GM19351 (cell line): Measurements from ENCODE around the gene ICA1.
A peak's percentile ranks its signal among the peaks of the same experiment; 100 is the strongest.

Experiments
- ATAC-seq: cut with Tn5 transposase; IDR thresholded peaks from one replicate; pipeline ENCODE4 v1.9.1; 2021; ENCODE audit warnings: mild to moderate bottlenecking, moderate library complexity; ENCODE audit not compliant: unreplicated experiment

Gene ICA1

DNA sequence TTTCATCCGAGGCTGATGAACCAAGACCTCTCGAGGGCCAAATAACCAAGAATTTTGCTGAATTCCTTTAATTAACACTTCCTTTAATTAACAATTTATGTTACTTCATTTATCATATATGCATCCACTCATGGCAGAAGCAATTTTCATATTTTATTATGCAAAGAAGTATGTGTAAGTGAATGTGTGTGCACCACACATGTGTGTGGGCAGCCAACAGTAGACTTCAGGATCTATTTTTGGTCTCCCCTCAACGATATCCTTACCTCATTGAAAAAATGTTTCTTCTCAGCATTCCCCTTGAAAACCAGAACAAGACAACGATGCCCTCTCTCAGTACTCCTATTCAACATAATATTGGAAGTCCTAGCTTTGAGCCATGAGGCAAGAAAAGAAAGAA, 96.8 kb downstream of the ICA1 start:
- ATAC-seq = peak; percentile 49

DNA sequence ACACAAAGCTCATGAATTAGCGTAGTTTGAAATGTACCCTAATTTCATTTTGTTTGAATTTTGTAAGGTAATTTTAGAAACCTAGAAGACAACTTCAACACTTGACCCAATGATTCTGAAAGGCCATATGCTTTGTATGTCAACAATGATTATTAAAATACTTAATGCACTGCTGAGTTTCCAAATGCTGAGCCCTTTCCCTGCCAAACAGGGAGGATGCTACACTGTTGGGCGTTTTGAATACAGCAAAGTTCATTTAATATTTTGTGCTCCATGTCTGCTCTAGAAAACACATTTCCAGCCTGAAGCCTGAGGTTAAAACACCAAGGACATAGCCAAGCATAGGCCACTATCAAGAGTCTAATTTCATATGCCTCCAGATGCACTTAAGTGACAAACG, 99.8 kb downstream of the ICA1 start:
- no peak for ATAC-seq

DNA sequence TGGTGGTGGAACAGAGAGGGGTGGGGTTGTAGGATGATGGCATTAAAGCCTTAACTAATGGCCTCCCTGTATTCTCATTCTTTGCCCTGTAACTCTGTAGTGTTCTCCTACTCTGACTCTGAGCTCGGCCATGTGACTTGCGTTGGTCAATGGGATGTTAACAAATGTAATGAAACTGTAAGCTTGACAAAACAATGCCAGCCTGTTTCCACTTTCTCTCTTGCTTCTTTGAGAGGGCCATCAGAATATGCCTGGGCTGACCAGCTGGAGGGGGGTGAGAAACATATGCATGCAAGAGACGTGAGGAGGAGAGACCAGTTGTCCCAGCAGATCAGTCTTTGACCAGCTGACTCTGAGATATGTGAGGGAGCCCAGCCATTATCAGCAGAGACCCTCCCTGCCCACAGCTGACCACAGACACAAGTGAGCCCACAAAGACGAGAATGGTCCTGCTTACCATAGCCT, 100.6 kb downstream of the ICA1 start:
- no peak for ATAC-seq

DNA sequence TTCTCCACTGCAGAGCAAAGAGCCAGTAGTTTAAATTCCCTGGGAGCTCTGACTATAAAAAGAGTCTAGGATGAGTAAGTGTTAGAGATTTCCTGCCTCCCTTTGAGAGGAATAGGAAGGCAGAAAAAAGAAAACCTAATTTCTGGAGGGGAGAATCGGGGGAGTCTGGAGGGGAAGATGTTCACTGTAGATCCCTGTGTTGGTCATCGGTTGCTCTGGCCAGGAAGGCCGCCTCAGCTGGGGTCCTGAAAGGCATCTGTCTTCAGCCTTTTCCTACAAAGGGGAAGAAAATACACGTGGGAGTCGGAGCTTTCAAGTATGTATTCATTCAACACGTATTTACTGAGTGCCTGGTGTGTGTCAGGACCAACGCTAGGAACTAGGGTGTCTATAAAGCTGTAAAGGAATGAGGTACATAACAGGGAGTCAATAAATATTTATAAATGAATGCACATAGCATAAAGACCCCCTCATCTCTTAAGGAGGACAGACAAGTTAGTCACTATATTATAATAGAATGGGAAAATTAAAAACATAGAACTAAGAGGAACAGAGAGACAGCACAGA, 101.1 kb downstream of the ICA1 start:
- ATAC-seq = no peak

DNA sequence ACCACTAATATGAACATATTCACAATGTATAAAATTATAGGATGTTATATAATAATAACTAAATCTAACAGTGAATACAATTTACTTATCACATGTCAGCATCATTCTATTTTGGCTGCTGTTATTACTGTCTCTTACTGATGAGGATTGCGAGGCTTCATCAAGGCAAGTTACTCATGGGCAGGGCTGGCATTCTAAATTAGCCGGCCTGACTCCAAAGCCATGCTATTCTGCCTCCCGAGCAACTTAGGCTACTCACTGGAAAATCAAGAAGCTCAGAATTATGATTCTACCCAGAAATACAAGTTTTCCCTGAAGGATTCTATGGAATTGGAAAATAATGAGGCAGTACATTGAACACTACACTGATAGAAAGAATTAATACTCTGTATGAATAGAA, 101.7 kb downstream of the ICA1 start:
- ATAC-seq = no peak

DNA sequence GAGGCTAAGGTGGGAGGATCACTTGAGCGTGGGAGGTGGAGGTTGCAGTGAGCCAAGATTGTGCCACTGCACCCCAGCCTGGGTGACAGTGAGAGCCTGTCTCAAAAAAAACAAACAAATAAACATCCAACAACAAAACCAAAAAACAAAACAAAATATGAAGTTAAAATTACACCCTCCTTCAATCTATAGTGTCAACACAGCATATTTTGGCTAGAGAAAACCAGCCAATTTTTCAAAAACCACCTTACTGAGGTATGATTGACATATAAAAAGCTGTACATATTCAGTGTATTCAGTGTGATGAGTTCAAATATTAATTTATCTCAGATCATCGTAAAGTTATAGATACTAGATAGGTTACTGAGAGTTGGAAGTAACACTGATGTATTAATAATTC, 102.4 kb downstream of the ICA1 start:
- ATAC-seq = no peak

DNA sequence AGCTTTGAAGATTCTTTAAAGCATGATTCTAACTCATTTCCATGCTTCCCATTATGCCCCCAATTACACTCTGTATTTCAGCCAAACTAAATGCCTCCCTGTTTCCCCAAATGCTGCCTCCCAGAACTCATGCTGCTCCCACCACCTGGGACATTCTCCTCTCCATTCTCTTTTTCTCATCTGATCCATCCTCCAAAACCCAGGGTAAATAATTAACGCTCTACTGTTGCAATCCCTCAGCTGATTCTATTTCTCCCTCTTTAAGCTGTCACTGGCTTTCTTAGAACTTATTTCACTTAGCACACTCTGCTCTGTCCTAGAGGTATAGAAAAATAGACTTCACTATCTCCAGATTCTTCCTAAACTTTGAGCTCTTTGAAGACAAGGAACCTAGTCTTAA, 104.7 kb downstream of the ICA1 start:
- ATAC-seq = no peak

DNA sequence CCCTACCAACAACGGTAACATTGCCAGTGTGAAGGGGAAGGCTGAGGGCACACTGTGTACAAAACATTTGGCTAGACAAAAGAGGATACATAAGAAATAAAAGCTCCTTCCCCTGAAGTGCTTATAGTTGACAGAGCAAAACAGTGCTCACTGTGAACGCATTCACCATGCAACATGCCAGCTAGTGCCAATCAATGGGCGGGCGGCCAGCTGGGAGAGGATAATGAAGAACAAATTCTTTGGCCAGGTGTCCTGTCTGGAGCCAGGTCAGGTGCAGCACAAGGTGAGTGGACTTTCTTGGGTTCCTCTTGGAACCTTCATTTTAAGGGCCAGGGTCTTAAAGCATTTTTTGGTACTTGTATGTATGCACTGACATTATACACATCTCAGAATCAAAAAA, 106.1 kb downstream of the ICA1 start:
- ATAC-seq = no peak

DNA sequence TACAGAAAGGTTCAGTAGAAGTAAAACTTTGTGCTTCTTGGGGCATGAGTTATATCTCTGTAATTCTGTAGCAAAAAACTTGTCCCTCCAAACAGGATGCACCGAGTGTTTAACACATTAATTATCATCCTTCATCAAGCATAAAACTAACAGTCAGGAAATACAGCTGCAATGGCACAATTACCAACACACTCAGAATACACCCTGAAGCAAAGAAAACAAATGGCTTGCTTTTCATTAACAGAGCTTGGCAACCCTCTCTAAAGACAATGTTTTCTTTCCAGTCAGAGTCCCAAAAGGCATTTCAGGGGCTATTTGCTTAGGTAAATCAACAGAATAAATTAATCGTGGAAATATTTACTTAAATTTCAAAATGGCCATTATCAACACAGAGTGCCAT, 107.7 kb downstream of the ICA1 start:
- ATAC-seq = no peak

DNA sequence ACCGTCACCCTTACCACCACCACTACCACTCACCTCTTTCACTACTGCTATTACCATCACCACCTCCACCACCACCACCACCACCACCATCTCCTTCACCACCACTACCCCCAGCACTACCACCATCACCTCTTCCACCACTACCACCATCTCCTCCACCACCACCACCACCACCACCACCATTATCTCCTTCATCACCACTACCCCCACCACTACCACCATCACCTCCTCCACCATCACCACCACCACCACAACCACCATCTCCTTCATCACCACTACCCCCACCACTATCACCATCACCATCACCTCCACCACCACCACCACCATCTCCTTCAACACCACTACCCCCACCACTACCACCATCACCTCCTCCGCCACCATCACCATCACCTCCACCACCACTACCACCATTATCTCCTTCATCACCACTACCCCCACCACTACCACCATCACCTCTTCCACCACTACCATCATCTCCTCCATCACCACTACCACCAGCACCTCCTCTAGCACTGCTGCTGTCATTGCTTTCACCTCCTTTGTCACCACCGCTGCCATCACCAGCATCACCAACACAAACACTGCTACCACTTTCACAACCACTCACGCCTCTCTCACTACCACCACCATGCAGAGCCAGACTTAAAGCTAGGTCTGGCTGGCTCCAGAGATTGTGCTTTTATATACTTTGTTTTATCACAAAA, 109.3 kb downstream of the ICA1 start:
- ATAC-seq = no peak

DNA sequence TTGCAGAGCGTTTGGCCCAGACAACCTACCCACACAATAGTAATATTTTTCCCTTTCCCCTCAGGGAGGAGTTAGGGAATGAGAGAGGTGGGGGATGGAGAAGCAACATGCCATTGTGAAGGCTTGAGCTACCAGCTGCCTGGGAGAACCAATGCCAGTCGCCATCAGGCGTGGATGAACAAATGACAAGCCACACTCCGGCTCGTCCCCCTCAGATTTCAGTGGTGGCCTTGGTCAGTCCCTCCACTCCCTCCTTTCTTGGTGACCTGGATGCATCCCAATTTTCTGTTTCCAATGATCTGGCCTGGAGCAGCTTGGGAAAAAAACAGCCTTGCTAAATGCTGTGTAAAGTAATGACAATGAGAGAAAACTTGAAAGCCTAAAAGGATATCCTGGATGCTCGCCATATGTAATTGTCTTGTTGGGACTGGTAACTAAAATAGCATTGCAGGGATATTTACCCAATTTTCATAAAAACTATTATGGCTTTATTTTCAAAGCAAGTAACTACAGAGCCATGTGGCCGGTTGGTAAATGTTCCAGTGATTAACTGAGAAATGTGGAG, 110.7 kb downstream of the ICA1 start:
- no peak for ATAC-seq

DNA sequence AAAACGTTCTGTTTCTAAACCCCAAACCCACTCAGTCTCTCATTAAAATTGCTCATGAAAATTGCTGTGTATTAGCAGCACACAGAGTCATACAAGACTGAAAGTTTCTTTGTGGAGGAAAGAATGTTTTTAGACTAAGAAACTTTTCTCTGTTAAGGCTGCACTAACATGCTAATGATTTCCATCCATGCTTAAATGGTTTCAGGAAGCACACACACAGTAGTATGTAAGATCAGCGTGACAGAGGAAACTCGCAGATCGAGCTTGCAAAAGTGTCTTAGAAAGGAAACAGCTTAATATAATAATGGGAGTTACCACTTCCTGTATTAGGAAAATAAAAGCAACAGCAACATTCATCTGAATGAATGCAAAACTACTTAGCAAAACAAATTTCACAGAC, 112.7 kb downstream of the ICA1 start:
- peak; percentile 59 for ATAC-seq

DNA sequence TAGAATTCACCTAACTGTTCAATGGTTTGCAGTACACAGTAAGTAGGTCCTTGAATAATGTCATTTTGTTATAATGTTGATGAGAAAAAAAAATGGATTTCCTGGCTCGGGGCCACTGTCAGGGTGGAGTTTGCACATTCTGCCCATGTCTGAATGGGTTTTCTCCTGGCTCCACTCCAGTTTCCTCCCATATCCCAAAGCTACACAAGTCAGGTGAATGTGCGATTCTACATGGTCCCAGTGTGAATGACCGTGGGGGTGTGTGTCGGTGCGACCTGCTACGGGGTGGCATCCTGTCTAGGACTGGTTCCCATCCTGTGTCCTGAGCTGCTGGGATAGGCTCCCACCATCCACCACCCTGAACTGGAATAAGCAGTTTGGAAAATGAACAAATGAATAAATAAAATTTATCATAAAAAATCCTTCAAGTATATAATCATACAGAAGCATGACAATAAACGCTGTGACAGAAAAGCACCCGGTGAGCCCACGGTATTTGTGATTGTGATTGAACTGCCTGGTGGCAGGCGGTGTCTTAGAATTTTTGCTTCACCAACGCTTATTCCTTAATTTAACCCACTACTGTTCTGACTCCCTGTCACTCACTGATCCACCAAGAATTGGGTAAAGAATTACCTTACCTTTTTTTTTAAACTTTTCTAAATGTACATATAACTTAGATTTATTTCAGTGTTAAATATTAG, 114.1 kb downstream of the ICA1 start:
- no peak for ATAC-seq

DNA sequence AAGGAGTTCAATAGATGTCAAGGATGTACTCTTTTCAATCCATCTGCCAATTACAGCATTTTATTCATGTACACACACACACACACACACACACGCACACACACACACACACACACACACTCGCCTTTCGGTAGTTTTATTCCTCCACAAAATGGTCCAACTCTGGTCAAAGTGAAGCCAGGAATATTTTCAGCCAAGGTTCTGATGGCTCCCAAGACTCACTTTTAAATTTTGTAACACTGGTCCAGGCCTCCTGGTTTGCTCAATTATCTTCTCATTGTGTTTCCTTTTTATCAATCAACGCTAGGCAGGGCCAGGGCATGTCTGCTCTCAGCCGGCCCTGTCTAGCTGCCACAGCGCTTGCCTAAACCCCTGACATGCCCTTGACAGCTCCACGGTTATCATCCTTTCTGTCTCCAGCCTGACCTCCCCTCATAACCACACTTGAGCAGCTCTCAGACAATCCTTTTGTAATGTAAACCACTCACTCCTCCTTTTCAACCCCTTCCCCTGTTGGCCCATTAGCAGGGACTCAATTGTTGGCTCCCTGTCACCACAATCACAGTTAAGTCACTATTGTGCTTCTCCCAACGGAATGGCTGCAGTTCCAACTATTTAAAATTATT, 115.1 kb downstream of the ICA1 start:
- ATAC-seq = no peak

DNA sequence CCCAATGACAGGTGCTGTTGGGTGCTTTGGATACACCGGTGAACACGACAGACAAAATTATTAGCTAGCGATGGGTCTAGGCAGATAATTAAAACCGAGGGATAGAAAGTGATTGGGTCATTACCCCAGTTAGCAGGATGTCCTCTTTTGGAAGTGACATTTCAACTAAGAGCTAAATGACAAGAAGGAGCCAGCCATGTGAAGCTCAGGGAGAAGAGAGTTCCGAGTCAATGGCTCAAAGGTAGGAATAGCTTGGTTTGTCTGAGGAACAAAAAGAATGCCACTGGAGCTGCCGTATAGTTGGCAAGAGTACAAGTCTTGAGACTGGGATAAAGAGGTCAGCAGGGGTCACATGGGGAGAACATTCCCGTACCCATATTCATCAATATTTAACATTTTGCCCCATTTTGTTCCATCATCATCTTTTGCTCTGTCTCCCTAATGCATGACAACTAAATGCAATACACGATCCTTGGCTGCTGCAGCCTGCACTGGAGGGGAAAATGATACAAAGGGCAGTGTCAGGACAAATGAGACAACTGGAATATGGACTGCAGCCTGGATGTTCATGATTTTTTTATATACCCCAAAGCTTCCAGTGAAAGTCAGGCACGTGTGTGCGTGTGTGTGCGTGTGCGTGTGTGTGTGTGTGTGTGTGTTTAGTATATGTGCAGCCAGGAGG, 115.7 kb downstream of the ICA1 start:
- ATAC-seq = no peak

DNA sequence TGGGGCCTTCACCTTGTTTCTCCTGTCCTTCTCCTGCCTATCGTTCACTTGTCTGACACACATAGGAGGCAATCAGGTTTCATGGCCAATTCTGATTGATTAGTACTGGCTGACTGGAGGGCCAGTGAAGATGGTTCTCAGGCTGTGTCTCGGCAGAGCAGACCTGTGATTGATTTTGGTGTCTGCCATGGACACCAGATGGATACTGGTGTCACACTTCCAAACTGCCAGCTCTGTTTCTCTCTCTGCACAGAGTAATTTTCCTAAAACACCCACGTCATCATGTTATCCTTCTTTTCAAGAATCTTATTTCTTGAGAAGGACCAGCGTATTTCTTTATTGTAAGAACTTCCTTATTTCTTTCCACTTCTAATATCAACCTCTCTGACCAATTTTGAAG, 117.1 kb downstream of the ICA1 start:
- ATAC-seq = no peak

DNA sequence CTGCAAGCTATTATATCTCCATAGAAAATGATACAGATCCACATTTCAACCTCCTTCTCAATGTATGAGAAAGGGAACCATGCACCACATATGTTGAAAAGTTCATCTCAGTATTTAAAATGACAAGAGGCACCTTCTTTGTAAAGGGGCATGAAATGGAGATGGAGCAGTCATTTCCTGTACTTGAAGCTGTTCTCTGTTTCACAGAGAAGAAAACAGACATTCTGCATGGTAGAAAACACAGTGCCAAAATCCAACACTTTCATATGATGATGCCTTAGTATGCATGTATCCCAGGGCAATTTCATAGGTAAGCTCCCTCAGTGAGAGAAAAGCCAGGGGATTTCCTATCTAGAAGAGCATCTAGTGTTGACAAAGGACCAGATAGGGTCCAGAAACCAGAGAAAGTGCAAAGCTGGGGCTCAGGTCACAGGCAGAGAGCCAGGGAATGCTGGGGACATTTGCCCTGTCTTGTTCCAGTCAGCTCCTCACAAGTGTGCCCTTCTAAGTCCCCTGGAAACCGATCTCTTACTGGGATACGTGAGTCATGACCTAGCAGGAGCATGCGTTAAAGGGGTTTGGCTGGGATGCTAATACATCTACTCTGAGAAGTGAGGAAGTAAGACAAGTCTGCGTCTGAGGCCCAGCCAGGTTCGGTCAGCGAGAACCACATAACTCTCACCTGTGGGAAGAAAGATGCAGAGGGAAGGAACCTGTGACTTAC, 118.7 kb downstream of the ICA1 start:
- no peak for ATAC-seq

DNA sequence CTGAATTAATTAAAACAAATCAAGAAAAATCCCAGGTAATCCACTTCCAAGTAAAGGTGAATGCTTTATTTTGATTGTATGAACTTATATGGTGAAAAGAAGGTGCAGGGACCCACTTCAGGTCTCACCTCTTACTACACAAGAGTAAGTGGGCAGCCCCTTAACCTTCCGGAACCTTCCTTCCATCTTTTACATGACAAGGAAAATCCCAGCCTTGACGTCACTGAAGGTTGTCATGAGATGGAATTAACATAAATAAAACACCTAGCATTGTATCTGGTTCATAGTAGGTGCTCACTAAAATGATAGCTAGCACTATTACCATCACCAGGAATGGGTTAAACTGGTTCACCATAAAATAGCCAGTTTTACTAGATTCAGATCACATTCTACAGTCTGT, 119.5 kb downstream of the ICA1 start:
- ATAC-seq = no peak

DNA sequence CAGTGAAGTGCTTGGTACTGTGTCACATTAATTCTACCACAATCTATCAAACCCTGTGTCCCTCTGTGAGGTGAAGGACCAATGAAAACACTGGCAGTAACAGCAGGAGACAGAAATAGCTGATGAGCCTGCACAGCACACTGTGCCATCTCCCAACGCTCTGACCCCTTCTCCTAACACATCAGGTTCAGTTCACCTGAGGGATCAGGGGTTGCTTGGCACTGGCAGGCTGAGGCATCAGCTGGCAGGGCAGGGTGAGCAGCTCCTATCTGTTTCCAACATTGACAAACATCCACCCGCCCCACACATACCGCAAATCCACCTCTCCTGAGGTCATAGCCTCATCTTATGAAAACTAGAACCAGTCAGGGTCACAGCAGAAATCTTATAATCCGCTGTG, 120.9 kb downstream of the ICA1 start:
- ATAC-seq = no peak

DNA sequence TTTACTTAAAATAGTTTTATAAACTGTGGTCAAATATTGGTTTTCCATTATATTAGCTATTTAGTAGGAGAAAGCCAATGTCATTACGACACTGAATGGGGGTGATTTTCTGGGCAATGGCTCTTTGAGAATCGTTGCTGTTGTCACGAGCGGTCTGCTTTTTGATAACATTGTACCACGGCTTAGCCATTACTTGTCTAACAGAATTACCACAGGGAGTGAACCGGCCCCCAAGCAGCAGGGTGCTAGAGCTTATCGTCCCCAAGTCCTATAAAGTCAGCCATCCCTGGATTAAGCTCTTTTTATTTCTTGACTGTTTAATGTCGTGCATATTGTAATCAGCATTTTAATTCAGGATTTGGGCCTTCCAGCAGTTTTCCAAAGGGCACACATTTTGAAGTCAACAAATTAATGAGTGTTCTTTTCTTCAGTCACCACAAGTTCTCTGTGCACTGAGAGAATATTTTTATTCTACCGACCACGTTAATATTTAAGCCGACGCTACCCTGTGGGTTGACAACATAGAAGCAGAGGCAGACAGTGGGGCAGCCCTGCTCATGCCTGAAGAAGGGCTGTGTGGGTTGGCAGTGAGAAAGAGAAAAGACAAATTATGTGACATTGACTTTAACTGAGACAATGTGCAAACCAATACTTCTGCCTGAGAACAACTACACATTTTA, 125.8 kb downstream of the ICA1 start:
- ATAC-seq = no peak
